Stimulated activated CD8-positive, alpha-beta memory T cell treated with anti-CD3 and anti-CD28 coated beads, Interleukin-15, amount 100 ng/mL, for 24 hours (primary cell): ENCODE measurements around the gene HIPK2.

Source experiments
- DNase-seq: peaks from one replicate; pipeline ENCODE4 v3.0.0-alpha.2; 2020; ENCODE audit warnings: low read depth

HIPK2 gene

GRCh38 chr7:139587535-139587934 is 190.3 kb downstream of the HIPK2 start:
- no peak for DNase-seq

- DNase-seq: no peak
These were observed 191.5 kb downstream of the HIPK2 start for GRCh38 chr7:139586286-139586685.

- no peak for DNase-seq
These were observed 192.8 kb downstream of the HIPK2 start for GRCh38 chr7:139585042-139585441.

GRCh38 chr7:139583826-139584553 is 193.8 kb downstream of the HIPK2 start:
- no peak for DNase-seq

GRCh38 chr7:139582671-139583155 is 195.1 kb downstream of the HIPK2 start:
- DNase-seq: no peak

- DNase-seq: no peak
These were observed 195.6 kb downstream of the HIPK2 start for GRCh38 chr7:139582130-139582650.

GRCh38 chr7:139580435-139580834 is 197.4 kb downstream of the HIPK2 start:
- no peak for DNase-seq

- DNase-seq: no peak
These were observed 201.4 kb downstream of the HIPK2 start for GRCh38 chr7:139576179-139576973.

- DNase-seq: no peak
These were observed 202.5 kb downstream of the HIPK2 start for GRCh38 chr7:139575338-139575680.

GRCh38 chr7:139574618-139575337 is 203.0 kb downstream of the HIPK2 start:
- no peak for DNase-seq

- no peak for DNase-seq
These were observed 203.9 kb downstream of the HIPK2 start for GRCh38 chr7:139573871-139574270.

- DNase-seq: no peak
These were observed 205.0 kb downstream of the HIPK2 start for GRCh38 chr7:139572704-139573385.

- DNase-seq: no peak
These were observed 205.7 kb downstream of the HIPK2 start for GRCh38 chr7:139572071-139572470.

- DNase-seq: no peak
These were observed 206.1 kb downstream of the HIPK2 start for GRCh38 chr7:139571651-139572050.

GRCh38 chr7:139571190-139571589 is 206.6 kb downstream of the HIPK2 start:
- no peak for DNase-seq

- DNase-seq: no peak
These were observed 207.2 kb downstream of the HIPK2 start for GRCh38 chr7:139570626-139571025.

- no peak for DNase-seq
These were observed 207.7 kb downstream of the HIPK2 start for GRCh38 chr7:139570119-139570518.

GRCh38 chr7:139568813-139569490 is 208.8 kb downstream of the HIPK2 start:
- no peak for DNase-seq

- no peak for DNase-seq
These were observed 209.5 kb downstream of the HIPK2 start for GRCh38 chr7:139568346-139568675.

- no peak for DNase-seq
These were observed 210.0 kb downstream of the HIPK2 start for GRCh38 chr7:139567647-139568345.
